ENCODE results near the gene KRTAP10-8. TPM values are rescaled to one million over a fixed set of nuclear protein-coding genes. Genes with fewer than 3 reads are reported as not detected.
"Not testable (repeated sequence)": the region's sequence is repeated elsewhere in the genome, so short reads cannot be mapped to it uniquely, and the experiment has no call there.

Gene KRTAP10-8
- total RNA-seq, 3 donors from 2014 or later: not detected

DNA sequence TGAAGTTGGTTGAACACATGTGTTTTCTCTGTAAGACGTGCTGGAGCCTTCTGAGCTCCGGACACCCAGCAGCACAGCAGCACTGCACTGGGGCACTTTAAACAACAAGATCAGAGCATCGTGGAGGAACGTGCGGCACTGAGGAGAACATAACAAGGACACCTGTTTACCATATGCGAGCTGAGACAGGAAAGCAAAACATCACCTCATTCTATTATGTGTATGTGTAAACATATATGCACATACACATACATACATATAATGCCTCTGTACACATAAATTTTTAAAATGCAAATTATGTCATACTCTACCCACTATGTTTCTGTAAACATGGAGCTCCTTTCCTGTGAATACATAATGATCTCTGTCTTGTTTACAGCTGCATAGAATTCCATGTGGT is 16.4 kb upstream of the KRTAP10-8 start:
- TF ChIP-seq, protein P1, sequence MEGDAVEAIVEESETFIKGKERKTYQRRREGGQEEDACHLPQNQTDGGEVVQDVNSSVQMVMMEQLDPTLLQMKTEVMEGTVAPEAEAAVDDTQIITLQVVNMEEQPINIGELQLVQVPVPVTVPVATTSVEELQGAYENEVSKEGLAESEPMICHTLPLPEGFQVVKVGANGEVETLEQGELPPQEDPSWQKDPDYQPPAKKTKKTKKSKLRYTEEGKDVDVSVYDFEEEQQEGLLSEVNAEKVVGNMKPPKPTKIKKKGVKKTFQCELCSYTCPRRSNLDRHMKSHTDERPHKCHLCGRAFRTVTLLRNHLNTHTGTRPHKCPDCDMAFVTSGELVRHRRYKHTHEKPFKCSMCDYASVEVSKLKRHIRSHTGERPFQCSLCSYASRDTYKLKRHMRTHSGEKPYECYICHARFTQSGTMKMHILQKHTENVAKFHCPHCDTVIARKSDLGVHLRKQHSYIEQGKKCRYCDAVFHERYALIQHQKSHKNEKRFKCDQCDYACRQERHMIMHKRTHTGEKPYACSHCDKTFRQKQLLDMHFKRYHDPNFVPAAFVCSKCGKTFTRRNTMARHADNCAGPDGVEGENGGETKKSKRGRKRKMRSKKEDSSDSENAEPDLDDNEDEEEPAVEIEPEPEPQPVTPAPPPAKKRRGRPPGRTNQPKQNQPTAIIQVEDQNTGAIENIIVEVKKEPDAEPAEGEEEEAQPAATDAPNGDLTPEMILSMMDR (IDR thresholded peaks at IDR 0.05): no peak
- DNase-seq (no peak), ATAC-seq (no peak)
- no peaks in the 10 kb centered on the region for H3K4me1 ChIP-seq (ENCODE audit: low read depth)
- intact Hi-C loops (cut with DNase I, micrococcal nuclease): no loop called here
- H3K36me3 ChIP-seq (ENCODE audit: low read depth): no peaks in the 10 kb centered on the region
- H3K4me3 ChIP-seq: no peak overlapping the region
- no peaks in the 10 kb centered on the region for H3K9me3 ChIP-seq

DNA sequence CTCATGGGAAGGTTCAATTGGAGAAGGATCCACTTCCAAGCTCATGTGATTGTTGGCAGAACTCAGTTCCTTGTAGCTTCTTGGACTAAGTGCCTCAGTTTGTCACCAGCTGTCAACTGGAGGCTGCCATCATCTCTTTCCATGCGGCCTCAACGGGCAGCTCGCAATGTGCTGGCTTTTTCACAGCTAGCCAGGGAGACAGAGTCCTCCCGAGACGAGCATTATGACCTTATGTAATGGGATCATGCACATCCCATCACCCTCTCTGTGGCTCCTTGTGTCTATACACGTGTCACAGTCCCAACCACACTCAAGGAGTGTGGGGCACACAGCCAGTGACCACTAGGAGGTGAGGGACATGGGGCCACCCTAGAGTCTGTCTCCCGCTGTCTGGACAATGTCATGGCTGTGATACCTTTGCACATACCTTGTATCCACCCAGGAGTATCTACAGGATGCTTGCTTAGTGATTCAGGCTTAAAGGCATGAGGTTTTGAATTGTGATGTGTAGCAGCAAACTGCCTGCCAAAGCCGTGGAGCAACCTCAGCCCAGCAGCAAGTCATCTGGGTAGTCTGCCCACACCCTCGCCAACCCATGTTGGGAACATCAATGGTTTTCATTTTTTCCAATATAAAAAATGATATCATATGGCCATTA is 15.7 kb upstream of the KRTAP10-8 start:
- TF ChIP-seq, protein P1 (IDR thresholded peaks at IDR 0.05): no peak
- H3K36me3 ChIP-seq (ENCODE audit: low read depth): no peaks in the 10 kb centered on the region
- DNase-seq: no peak

DNA sequence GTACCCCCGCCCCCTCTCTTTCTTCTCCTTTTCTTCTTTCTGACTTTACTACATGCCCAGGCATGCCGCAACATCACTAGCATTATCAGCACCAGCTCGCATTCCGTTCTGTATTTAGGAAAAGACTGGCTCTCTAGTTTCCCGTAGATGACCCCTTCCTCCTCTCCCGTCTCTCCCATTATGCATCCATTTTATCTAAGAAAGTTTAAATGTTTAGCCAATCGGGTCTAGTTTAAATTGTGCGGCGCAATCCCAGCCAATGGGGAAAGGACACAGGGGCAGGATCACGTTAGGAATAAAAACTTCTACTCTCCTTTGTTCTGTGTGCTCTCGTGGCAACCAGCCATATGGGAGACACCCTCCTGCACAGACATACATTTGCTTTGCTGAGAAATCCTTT is 13.8 kb upstream of the KRTAP10-8 start:
- H3K9me3 ChIP-seq: no peaks in the 10 kb centered on the region
- intact Hi-C loops (cut with DNase I, micrococcal nuclease): no loop called here

More for the DNA sequence above, 15.7 kb upstream of the KRTAP10-8 start:
- no peaks in the 10 kb centered on the region for H3K9me3 ChIP-seq
- no peaks in the 10 kb centered on the region for H3K4me1 ChIP-seq (ENCODE audit: low read depth)
- intact Hi-C loops (cut with DNase I, micrococcal nuclease): no loop called here
- no peak overlapping the region for H3K4me3 ChIP-seq
- ATAC-seq: no peak

DNA sequence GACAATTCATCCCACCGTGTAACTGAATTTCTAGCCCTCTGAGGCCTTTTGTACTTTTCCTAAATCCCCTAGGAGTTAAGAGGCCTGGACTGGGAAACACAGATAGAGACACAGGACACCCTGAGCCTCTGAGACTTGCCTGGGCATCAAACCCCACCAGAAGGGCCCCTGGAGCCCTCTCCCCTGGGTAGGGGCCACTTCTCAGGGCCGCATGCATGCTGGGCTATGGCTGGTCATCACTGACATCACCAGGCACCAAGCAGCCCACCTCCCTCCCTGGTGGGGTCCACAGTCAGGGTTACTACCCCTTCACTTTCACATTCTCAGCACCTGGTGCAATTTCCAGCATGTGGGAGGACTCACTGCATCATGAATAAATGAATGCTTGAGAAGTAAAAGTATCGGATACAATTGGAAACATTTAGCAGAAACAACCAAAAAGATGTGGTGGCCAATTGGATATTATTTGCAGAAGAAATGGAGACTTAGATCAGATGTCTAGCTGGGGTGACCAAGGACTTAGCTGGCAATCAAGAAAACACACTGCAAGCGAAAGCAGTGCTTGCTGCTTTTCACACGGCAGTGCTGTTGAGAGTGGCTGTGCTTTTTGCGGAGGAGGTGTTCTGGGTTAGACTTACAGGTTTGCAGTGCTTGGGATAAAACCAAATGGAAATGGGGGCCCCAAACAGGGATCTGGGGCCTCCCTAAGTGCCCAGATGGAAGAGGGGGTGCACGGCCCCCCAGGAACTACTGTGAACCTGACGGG is 12.4 kb upstream of the KRTAP10-8 start:
- no peak overlapping the region for H3K4me3 ChIP-seq
- DNase-seq (no peak), ATAC-seq (no peak)
- TF ChIP-seq, protein P1 (IDR thresholded peaks at IDR 0.05): no peak
- no peaks in the 10 kb centered on the region for H3K9me3 ChIP-seq
- no peaks in the 10 kb centered on the region for H3K36me3 ChIP-seq (ENCODE audit: low read depth)
- no peaks in the 10 kb centered on the region for H3K4me1 ChIP-seq (ENCODE audit: low read depth)
- intact Hi-C loops (cut with DNase I, micrococcal nuclease): no loop called here

More for the DNA sequence above, 13.8 kb upstream of the KRTAP10-8 start:
- DNase-seq (no peak), ATAC-seq (no peak)
- H3K4me3 ChIP-seq: no peak overlapping the region
- no peaks in the 10 kb centered on the region for H3K36me3 ChIP-seq (ENCODE audit: low read depth)
- no peaks in the 10 kb centered on the region for H3K4me1 ChIP-seq (ENCODE audit: low read depth)
- TF ChIP-seq, protein P1 (IDR thresholded peaks at IDR 0.05): no peak

DNA sequence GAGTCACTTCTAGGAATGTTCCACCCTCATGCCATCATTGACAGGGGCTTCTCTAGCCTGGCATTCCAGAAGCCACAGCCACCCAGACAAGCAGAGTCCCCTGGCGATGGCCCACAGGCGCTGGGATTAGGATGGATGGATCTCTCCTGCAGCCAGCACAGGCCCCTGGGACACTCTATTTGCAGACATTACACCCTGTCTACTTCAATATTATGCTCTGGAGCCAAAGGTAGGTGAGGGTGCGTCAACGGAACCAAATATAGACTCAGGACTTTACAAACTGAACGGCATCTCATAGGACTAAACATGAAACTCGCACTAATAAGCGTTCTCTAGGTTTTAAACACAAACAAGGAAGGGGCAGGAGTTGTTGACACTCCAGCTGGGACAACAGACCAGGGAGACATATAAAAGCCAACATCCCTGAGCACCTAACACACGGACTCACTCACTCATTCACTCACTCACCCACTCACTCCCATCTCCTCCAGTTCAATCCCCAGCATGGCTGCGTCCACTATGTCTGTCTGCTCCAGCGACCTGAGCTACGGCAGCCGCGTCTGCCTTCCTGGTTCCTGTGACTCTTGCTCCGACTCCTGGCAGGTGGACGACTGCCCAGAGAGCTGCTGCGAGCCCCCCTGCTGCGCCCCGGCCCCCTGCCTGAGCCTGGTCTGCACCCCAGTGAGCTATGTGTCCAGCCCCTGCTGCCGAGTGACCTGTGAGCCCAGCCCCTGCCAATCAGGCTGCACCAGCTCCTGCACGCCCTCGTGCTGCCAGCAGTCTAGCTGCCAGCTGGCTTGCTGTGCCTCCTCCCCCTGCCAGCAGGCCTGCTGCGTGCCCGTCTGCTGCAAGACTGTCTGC is 11.5 kb upstream of the KRTAP10-8 start, which contains the start of gene KRTAP10-7:
Gene KRTAP10-7, plus strand, starts transcription at position 480 of the 861 bp plus-strand sequence. Its CDS starts 25 bp downstream, at position 505.
- H3K9me3 ChIP-seq; DNase-seq; H3K4me1 ChIP-seq (ENCODE audit: low read depth); H3K4me3 ChIP-seq; intact Hi-C loops (cut with DNase I, micrococcal nuclease); ATAC-seq; H3K36me3 ChIP-seq (ENCODE audit: low read depth): not testable (repeated sequence)

DNA sequence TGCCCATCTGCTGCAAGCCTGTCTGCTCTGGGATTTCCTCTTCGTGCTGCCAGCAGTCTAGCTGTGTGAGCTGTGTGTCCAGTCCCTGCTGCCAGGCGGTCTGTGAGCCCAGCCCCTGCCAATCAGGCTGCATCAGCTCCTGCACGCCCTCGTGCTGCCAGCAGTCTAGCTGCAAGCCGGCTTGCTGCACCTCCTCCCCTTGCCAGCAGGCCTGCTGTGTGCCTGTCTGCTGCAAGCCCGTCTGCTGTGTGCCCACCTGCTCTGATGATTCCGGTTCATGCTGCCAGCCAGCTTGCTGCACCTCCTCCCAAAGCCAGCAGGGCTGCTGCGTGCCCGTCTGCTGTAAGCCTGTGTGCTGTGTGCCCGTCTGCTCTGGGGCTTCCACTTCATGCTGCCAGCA is 10.8 kb upstream of the KRTAP10-8 start:
- H3K36me3 ChIP-seq (ENCODE audit: low read depth); H3K4me1 ChIP-seq (ENCODE audit: low read depth); H3K9me3 ChIP-seq; H3K4me3 ChIP-seq; DNase-seq; intact Hi-C loops (cut with DNase I, micrococcal nuclease): not testable (repeated sequence)
- ATAC-seq: peak; percentile 29
